Measurements from ENCODE around the gene PLA2G2F. TPM values are rescaled to one million over a fixed set of nuclear protein-coding genes. Genes with fewer than 3 reads are reported as not detected.

Gene PLA2G2F
- total RNA-seq, 1 donor = not detected

- no peak overlapping the region for H3K4me3 ChIP-seq (ENCODE audit: insufficient read depth, low read length)
- no peaks in the 10 kb centered on the region for H3K36me3 ChIP-seq (ENCODE audit: insufficient read depth, low read length)
- no peaks in the 10 kb centered on the region for H3K4me1 ChIP-seq (ENCODE audit: insufficient read depth, low read length)
- H3K4me2 ChIP-seq (ENCODE audit: insufficient read depth, low read length) = no peak overlapping the region
- H3K9me3 ChIP-seq (ENCODE audit: low read depth, low read length) = no peaks in the 10 kb centered on the region
- H3K79me2 ChIP-seq (ENCODE audit: insufficient read depth, low read length) = no peaks in the 10 kb centered on the region
- DNase-seq (ENCODE audit: insufficient read length, low spot score, missing footprints) = peak; percentile 45
- no peak overlapping the region for H2AFZ ChIP-seq (ENCODE audit: low read length)
- H4K20me1 ChIP-seq (ENCODE audit: insufficient read depth, low read length) = no peaks in the 10 kb centered on the region
- TF ChIP-seq, protein P1, sequence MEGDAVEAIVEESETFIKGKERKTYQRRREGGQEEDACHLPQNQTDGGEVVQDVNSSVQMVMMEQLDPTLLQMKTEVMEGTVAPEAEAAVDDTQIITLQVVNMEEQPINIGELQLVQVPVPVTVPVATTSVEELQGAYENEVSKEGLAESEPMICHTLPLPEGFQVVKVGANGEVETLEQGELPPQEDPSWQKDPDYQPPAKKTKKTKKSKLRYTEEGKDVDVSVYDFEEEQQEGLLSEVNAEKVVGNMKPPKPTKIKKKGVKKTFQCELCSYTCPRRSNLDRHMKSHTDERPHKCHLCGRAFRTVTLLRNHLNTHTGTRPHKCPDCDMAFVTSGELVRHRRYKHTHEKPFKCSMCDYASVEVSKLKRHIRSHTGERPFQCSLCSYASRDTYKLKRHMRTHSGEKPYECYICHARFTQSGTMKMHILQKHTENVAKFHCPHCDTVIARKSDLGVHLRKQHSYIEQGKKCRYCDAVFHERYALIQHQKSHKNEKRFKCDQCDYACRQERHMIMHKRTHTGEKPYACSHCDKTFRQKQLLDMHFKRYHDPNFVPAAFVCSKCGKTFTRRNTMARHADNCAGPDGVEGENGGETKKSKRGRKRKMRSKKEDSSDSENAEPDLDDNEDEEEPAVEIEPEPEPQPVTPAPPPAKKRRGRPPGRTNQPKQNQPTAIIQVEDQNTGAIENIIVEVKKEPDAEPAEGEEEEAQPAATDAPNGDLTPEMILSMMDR (IDR thresholded peaks at IDR 0.05; ENCODE audit: extremely low read depth, low read depth, low read length) = no peak
- peaks cover 5% of the 10 kb centered on the region for H3K27me3 ChIP-seq (ENCODE audit: insufficient read depth, low read length)
- H3K27ac ChIP-seq (ENCODE audit: low read depth, low read length) = no peak overlapping the region
Observed at GRCh38 chr1:20139776-20140612, 871 bp downstream of the PLA2G2F start.

- Histone ChIP-seq H3K4me3 (ENCODE audit: insufficient read depth, low read length) (no peak overlapping the region), H3K27ac (ENCODE audit: low read depth, low read length) (no peak overlapping the region), H3K4me1 (ENCODE audit: insufficient read depth, low read length) (no peaks in the 10 kb centered on the region), H3K4me2 (ENCODE audit: insufficient read depth, low read length) (no peak overlapping the region), H3K36me3 (ENCODE audit: insufficient read depth, low read length) (no peaks in the 10 kb centered on the region), H2AFZ (ENCODE audit: low read length) (no peak overlapping the region), H4K20me1 (ENCODE audit: insufficient read depth, low read length) (no peaks in the 10 kb centered on the region), H3K27me3 (ENCODE audit: insufficient read depth, low read length) (peaks cover 5% of the 10 kb centered on the region), H3K9me3 (ENCODE audit: low read depth, low read length) (no peaks in the 10 kb centered on the region), H3K79me2 (ENCODE audit: insufficient read depth, low read length) (no peaks in the 10 kb centered on the region)
- DNase-seq (ENCODE audit: insufficient read length, low spot score, missing footprints) = peak; percentile 67
- TF ChIP-seq, protein P1 (IDR thresholded peaks at IDR 0.05; ENCODE audit: extremely low read depth, low read depth, low read length) = no peak
Observed at GRCh38 chr1:20141001-20141400, 1.9 kb downstream of the PLA2G2F start.

- DNase-seq (ENCODE audit: insufficient read length, low spot score, missing footprints) = no peak
- Histone ChIP-seq H3K4me1 (ENCODE audit: insufficient read depth, low read length) (no peaks in the 10 kb centered on the region), H3K4me3 (ENCODE audit: insufficient read depth, low read length) (no peak overlapping the region), H3K36me3 (ENCODE audit: insufficient read depth, low read length) (no peaks in the 10 kb centered on the region), H3K27ac (ENCODE audit: low read depth, low read length) (no peak overlapping the region), H3K27me3 (ENCODE audit: insufficient read depth, low read length) (peaks cover 7% of the 10 kb centered on the region), H4K20me1 (ENCODE audit: insufficient read depth, low read length) (no peaks in the 10 kb centered on the region), H3K4me2 (ENCODE audit: insufficient read depth, low read length) (no peak overlapping the region), H2AFZ (ENCODE audit: low read length) (no peak overlapping the region), H3K9me3 (ENCODE audit: low read depth, low read length) (no peaks in the 10 kb centered on the region), H3K79me2 (ENCODE audit: insufficient read depth, low read length) (no peaks in the 10 kb centered on the region)
- TF ChIP-seq, protein P1 (IDR thresholded peaks at IDR 0.05; ENCODE audit: extremely low read depth, low read depth, low read length) = no peak
Observed at GRCh38 chr1:20141466-20141865, 2.3 kb downstream of the PLA2G2F start.

- H3K4me1 ChIP-seq (ENCODE audit: insufficient read depth, low read length) = no peaks in the 10 kb centered on the region
- no peak overlapping the region for H3K4me3 ChIP-seq (ENCODE audit: insufficient read depth, low read length)
- TF ChIP-seq, protein P1 (IDR thresholded peaks at IDR 0.05; ENCODE audit: extremely low read depth, low read depth, low read length) = no peak
- no peaks in the 10 kb centered on the region for H4K20me1 ChIP-seq (ENCODE audit: insufficient read depth, low read length)
- DNase-seq (ENCODE audit: insufficient read length, low spot score, missing footprints) = no peak
- no peaks in the 10 kb centered on the region for H3K9me3 ChIP-seq (ENCODE audit: low read depth, low read length)
- no peak overlapping the region for H2AFZ ChIP-seq (ENCODE audit: low read length)
- no peaks in the 10 kb centered on the region for H3K36me3 ChIP-seq (ENCODE audit: insufficient read depth, low read length)
- no peaks in the 10 kb centered on the region for H3K79me2 ChIP-seq (ENCODE audit: insufficient read depth, low read length)
- no peak overlapping the region for H3K27ac ChIP-seq (ENCODE audit: low read depth, low read length)
- peaks cover 8% of the 10 kb centered on the region for H3K27me3 ChIP-seq (ENCODE audit: insufficient read depth, low read length)
- H3K4me2 ChIP-seq (ENCODE audit: insufficient read depth, low read length) = no peak overlapping the region
Observed at GRCh38 chr1:20142001-20142710, 3.0 kb downstream of the PLA2G2F start.

Data from osteoblast (primary cell).